H9 (cell line): Measurements from ENCODE around the gene MRAS. TPM values are rescaled to one million over a fixed set of nuclear protein-coding genes. Genes with fewer than 3 reads are reported as not detected.

ENCODE experiments used
- DNase-seq: peaks from one replicate; pipeline ENCODE4 v3.0.0-alpha.2; 2017
- H2AFZ ChIP-seq: one replicate; pipeline ENCODE4 v1.6.1; 2013; ENCODE audit warnings: mild to moderate bottlenecking, low read length, control low read depth, moderate library complexity
- H2AK5ac ChIP-seq: 2 replicates; pipeline ENCODE4 v1.6.1; 2013; ENCODE audit warnings: low read length, control low read depth, mixed read lengths; ENCODE audit not compliant: insufficient read length
- H2BK120ac ChIP-seq: one replicate; pipeline ENCODE4 v1.6.1; 2013; ENCODE audit warnings: low read depth, mild to moderate bottlenecking, low read length, control low read depth, inconsistent platforms; ENCODE audit not compliant: poor library complexity, severe bottlenecking
- H2BK12ac ChIP-seq: 2 replicates; pipeline ENCODE4 v1.6.1; 2013; ENCODE audit warnings: low read length, control low read depth, mixed read lengths, low read depth; ENCODE audit not compliant: insufficient read length
- H2BK15ac ChIP-seq: 2 replicates; pipeline ENCODE4 v1.6.1; 2013; ENCODE audit warnings: low read depth, low read length, control low read depth
- H2BK20ac ChIP-seq: one replicate; pipeline ENCODE4 v1.6.1; 2013; ENCODE audit warnings: low read depth, mild to moderate bottlenecking, low read length, control low read depth, inconsistent platforms; ENCODE audit not compliant: poor library complexity, severe bottlenecking
- H2BK5ac ChIP-seq: 2 replicates; pipeline ENCODE4 v1.6.1; 2013; ENCODE audit warnings: low read length, control low read depth, mixed read lengths; ENCODE audit not compliant: insufficient read length
- H3K14ac ChIP-seq: 2 replicates; pipeline ENCODE4 v1.6.1; 2013; ENCODE audit warnings: low read length, control low read depth; ENCODE audit not compliant: insufficient read depth
- H3K18ac ChIP-seq: 2 replicates; pipeline ENCODE4 v1.6.1; 2013; ENCODE audit warnings: low read depth, mild to moderate bottlenecking, mixed read lengths, low read length, control low read depth; ENCODE audit not compliant: insufficient read length
- H3K23ac ChIP-seq: 2 replicates; pipeline ENCODE4 v1.6.1; 2013; ENCODE audit warnings: low read length, control low read depth, mixed read lengths, low read depth; ENCODE audit not compliant: insufficient read length
- H3K23me2 ChIP-seq: 2 replicates; pipeline ENCODE4 v1.6.1; 2013; ENCODE audit warnings: low read depth, mild to moderate bottlenecking, mixed read lengths, low read length, control low read depth; ENCODE audit not compliant: insufficient read length, poor library complexity, severe bottlenecking
- H3K27ac ChIP-seq: 2 replicates; pipeline ENCODE4 v1.5.1; 2013; ENCODE audit warnings: low read length, control low read depth, mixed read lengths, low read depth; ENCODE audit not compliant: insufficient read length
- H3K27me3 ChIP-seq: 2 replicates; pipeline ENCODE4 v1.6.1; 2013; ENCODE audit warnings: low read length, control low read depth, inconsistent platforms; ENCODE audit not compliant: insufficient read depth
- H3K4ac ChIP-seq: 2 replicates; pipeline ENCODE4 v1.6.1; 2013; ENCODE audit warnings: low read depth, mild to moderate bottlenecking, control low read depth, inconsistent platforms, low read length, moderate library complexity
- H3K4me1 ChIP-seq: 2 replicates; pipeline ENCODE4 v1.6.1; 2013; ENCODE audit warnings: low read length, control low read depth, inconsistent platforms; ENCODE audit not compliant: insufficient read depth
- H3K4me2 ChIP-seq: 2 replicates; pipeline ENCODE4 v1.6.1; 2013; ENCODE audit warnings: low read length, control low read depth, mixed read lengths; ENCODE audit not compliant: insufficient read length, insufficient read depth
- H3K56ac ChIP-seq: 2 replicates; pipeline ENCODE4 v1.6.1; 2013; ENCODE audit warnings: low read depth, mild to moderate bottlenecking, mixed read lengths, low read length, control low read depth; ENCODE audit not compliant: insufficient read length
- H3K79me1 ChIP-seq: 2 replicates; pipeline ENCODE4 v1.6.1; 2013; ENCODE audit warnings: low read depth, mild to moderate bottlenecking, moderate library complexity, low read length, control low read depth, inconsistent platforms; ENCODE audit not compliant: insufficient read depth, poor library complexity, severe bottlenecking
- H3K79me2 ChIP-seq: 2 replicates; pipeline ENCODE4 v1.6.1; 2013; ENCODE audit warnings: low read length, control low read depth, inconsistent platforms; ENCODE audit not compliant: insufficient read depth
- H3K9ac ChIP-seq: 2 replicates; pipeline ENCODE4 v1.6.1; 2013; ENCODE audit warnings: low read length, control low read depth, mixed read lengths; ENCODE audit not compliant: insufficient read length; ENCODE audit errors: extremely low read depth
- H3K9me3 ChIP-seq: one replicate; pipeline ENCODE4 v1.6.1; 2013; ENCODE audit warnings: low read depth, low read length, inconsistent platforms; ENCODE audit not compliant: control insufficient read depth
- H3T11ph ChIP-seq: one replicate; pipeline ENCODE4 v1.6.1; 2013; ENCODE audit warnings: mild to moderate bottlenecking, low read length, control low read depth, inconsistent platforms
- H4K20me1 ChIP-seq: one replicate; pipeline ENCODE4 v1.6.1; 2013; ENCODE audit not compliant: control insufficient read depth, insufficient read length, insufficient read depth
- H4K5ac ChIP-seq: 2 replicates; pipeline ENCODE4 v1.6.1; 2013; ENCODE audit warnings: low read depth, mild to moderate bottlenecking, mixed read lengths, low read length, control low read depth; ENCODE audit not compliant: insufficient read length
- H4K8ac ChIP-seq: replicated peaks from 2 replicates; pipeline ENCODE4 v1.6.1; 2013; ENCODE audit warnings: low read length, control low read depth, mixed read lengths, low read depth; ENCODE audit not compliant: insufficient read length
- H4K91ac ChIP-seq: 2 replicates; pipeline ENCODE4 v1.6.1; 2013; ENCODE audit warnings: low read depth, mild to moderate bottlenecking, moderate library complexity, mixed read lengths, low read length, control low read depth; ENCODE audit not compliant: insufficient read length
- H3K27ac Mint-ChIP-seq, 3 experiments: 2 replicates in 2 of 3; 3 replicates in 1 of 3; pipeline ENCODE4 v1.8.0; 2020 to 2021; ENCODE audit warnings: mixed read lengths in 3 of 3, mild to moderate bottlenecking in 1 of 3, moderate library complexity in 1 of 3
- H3K27me3 Mint-ChIP-seq: 2 replicates; pipeline ENCODE4 v1.8.0; 2021; ENCODE audit warnings: low read depth, mild to moderate bottlenecking, moderate library complexity, mixed read lengths
- H3K36me3 Mint-ChIP-seq, 3 experiments: 2 replicates in 2 of 3; 3 replicates in 1 of 3; pipeline ENCODE4 v1.8.0; 2020 to 2021; ENCODE audit warnings: low read depth in 3 of 3, mixed read lengths in 3 of 3; ENCODE audit not compliant: insufficient read depth in 1 of 3
- H3K4me1 Mint-ChIP-seq, 2 experiments: 2 replicates each; pipeline ENCODE4 v1.8.0; 2020; ENCODE audit warnings: mixed read lengths in 2 of 2
- H3K4me3 Mint-ChIP-seq, 2 experiments: 2 replicates in 1 of 2; 3 replicates in 1 of 2; pipeline ENCODE4 v1.8.0; 2020 to 2021; ENCODE audit warnings: mild to moderate bottlenecking in 2 of 2, mixed read lengths in 2 of 2, moderate library complexity in 1 of 2
- H3K9me3 Mint-ChIP-seq, 2 experiments: 2 replicates in 1 of 2; 3 replicates in 1 of 2; pipeline ENCODE4 v1.8.0; 2020; ENCODE audit warnings: mild to moderate bottlenecking in 2 of 2, mixed read lengths in 2 of 2, moderate library complexity in 1 of 2
- WGBS: extraction: QIAGEN DNeasy Blood & Tissue Kit; methylation state at CpG from one replicate; pipeline ENCODE4 v1.1.7; 2013; ENCODE audit warnings: missing lambda C conversion rate, low lambda C conversion rate, mixed read lengths; ENCODE audit not compliant: insufficient read length; ENCODE audit errors: extremely low coverage; 5-methylcytosine and 5-hydroxymethylcytosine counted together
- total RNA-seq: library from RNA; stranded (reverse); gene quantifications from 2 replicates; pipeline ENCODE4 v1.2.1, GENCODE V29; 2021
- TF ChIP-seq, protein P1 (sequence below): fragments of 200-600 bp; sonication (generic); conservative IDR thresholded peaks from 3 replicates; pipeline ENCODE4 v1.8.0; 2021; ENCODE audit warnings: antibody characterized with exemption, mild to moderate bottlenecking

The MRAS gene
- total RNA-seq, 1 experiment from 2014 or later, result 10.9 TPM

DNA sequence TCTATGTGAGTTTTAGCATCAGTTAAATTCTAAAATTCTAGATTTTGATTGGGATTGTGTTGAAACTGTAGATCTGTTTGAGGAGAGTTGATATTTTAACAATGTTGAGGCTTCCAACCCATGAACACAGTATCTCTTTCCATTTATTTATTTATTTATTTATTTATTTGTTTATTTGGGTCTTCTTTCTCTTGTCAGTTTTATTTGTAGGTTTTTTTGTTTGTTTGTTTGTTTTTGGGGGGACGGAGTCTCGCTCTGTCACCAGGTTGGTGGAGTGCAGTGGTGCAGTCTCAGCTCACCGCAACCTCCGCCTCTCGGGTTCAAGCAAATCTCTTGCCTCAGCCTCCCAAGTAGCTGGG, 25.3 kb downstream of the MRAS start:
- Mint-ChIP-seq H3K4me3 (no peak overlapping the region), H3K9me3 (peaks cover 0 to 3% of the 10 kb centered on the region in 2 experiments; a peak in 1 of 5 replicates), H3K36me3 (peaks cover 3 to 18% (median 7%) of the 10 kb centered on the region in 3 experiments; a peak in 6 of 7 replicates), H3K27ac (no peak overlapping the region), H3K27me3 (no peaks in the 10 kb centered on the region), H3K4me1 (peaks cover 6 to 10% of the 10 kb centered on the region in 2 experiments; a peak in 3 of 4 replicates)
- Histone ChIP-seq H3K79me1 (no peaks in the 10 kb centered on the region), H2BK15ac (no peak overlapping the region), H3K9ac (no peak overlapping the region), H2BK120ac (no peak overlapping the region), H3K4me1 (no peaks in the 10 kb centered on the region), H3K4me2 (no peak overlapping the region), H3K56ac (no peak overlapping the region), H4K5ac (no peak overlapping the region), H4K20me1 (no peaks in the 10 kb centered on the region), H4K91ac (no peak overlapping the region), H4K8ac (no peak overlapping the region), H2AK5ac (no peak overlapping the region), H3K27me3 (no peaks in the 10 kb centered on the region), H3K9me3 (no peaks in the 10 kb centered on the region), H3K23ac (no peak overlapping the region), H3T11ph (no peak overlapping the region), H2AFZ (no peak overlapping the region), H2BK20ac (no peak overlapping the region), H2BK12ac (no peak overlapping the region), H3K79me2 (no peaks in the 10 kb centered on the region), H3K23me2 (no peaks in the 10 kb centered on the region), H3K18ac (no peak overlapping the region), H3K14ac (no peak overlapping the region), H3K27ac (no peak overlapping the region), H2BK5ac (no peak overlapping the region), H3K4ac (no peak overlapping the region)
- no CpG with 5 or more reads among the region's 5 CpGs for WGBS
- TF ChIP-seq, protein P1, sequence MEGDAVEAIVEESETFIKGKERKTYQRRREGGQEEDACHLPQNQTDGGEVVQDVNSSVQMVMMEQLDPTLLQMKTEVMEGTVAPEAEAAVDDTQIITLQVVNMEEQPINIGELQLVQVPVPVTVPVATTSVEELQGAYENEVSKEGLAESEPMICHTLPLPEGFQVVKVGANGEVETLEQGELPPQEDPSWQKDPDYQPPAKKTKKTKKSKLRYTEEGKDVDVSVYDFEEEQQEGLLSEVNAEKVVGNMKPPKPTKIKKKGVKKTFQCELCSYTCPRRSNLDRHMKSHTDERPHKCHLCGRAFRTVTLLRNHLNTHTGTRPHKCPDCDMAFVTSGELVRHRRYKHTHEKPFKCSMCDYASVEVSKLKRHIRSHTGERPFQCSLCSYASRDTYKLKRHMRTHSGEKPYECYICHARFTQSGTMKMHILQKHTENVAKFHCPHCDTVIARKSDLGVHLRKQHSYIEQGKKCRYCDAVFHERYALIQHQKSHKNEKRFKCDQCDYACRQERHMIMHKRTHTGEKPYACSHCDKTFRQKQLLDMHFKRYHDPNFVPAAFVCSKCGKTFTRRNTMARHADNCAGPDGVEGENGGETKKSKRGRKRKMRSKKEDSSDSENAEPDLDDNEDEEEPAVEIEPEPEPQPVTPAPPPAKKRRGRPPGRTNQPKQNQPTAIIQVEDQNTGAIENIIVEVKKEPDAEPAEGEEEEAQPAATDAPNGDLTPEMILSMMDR, result no peak
- no peak for DNase-seq
